GM19452 (cell line): ENCODE measurements around the gene BABAM2.
"Not testable (repeated sequence)": the region's sequence is repeated elsewhere in the genome, so short reads cannot be mapped to it uniquely, and the experiment has no call there.

Experiments
- ATAC-seq: cut with Tn5 transposase; IDR thresholded peaks from one replicate; pipeline ENCODE4 v1.9.1; 2021; ENCODE audit not compliant: unreplicated experiment

Gene BABAM2

DNA sequence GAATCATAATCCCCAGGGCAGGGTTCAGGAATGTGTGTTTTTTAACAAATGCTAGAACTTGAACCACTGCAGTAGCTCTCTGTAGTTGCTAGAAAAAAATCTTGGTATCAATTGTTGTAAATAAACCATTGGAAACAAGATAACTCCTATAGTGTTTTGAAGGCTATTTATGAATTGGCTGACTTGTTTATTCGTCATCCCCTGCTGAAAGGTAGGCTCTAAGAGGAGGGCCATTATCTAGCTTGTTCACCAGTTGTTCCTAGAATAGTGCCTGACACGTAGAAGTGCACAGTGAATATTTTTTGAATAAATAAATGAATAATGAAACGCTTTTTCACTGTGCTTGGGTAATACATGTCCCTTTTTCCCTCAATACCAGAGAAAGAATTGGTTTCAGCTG lies 211.4 kb downstream of the BABAM2 start:
- no peak for ATAC-seq

- ATAC-seq, result no peak
Observed at GRCh38 chr2:28102455-28102874, 211.9 kb downstream of the BABAM2 start.

GRCh38 chr2:28103611-28104010 lies 213.1 kb downstream of the BABAM2 start:
- ATAC-seq, result no peak

DNA sequence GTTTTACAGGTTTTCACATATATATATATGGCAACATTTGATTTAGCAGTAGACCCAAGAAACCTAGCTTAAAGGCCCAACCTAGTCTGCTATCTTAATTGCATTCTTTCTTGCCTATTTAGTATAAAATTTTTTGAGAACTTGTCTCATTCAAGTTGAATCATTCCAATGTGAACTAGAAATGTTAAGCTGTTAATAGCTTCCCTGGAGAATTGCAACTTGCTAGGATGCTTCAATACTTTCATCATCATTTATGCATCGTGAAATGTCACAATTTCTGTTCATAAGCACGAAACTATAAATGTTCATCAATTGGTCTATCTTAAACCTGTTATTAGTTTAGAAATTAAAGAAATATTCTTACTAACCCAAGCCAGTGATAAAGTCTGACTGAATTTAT lies 217.6 kb downstream of the BABAM2 start:
- no peak for ATAC-seq

DNA sequence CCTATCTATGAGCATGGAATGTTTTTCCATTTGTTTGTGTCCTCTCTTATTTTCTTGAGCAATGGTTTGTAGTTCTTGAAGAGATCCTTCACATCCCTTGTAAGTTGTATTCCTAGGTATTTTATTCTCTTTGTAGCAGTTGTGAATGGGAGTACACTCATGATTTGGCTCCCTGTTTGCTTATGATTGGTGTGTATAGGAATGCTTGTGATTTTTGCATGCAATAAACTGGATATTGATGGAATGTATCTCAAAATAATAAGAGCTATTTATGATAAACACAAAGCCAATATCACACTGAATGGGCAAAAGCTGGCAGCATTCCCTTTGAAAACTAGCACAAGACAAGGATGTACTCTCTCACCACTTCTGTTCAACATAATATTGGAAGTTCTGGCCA lies 223.2 kb downstream of the BABAM2 start:
- not testable (repeated sequence) for ATAC-seq

- ATAC-seq, result no peak
Observed at GRCh38 chr2:28117104-28117596, 226.6 kb downstream of the BABAM2 start.

- no peak for ATAC-seq
Observed at GRCh38 chr2:28119631-28120030, 229.1 kb downstream of the BABAM2 start.

- no peak for ATAC-seq
Observed at GRCh38 chr2:28128281-28128950, 237.9 kb downstream of the BABAM2 start.

- no peak for ATAC-seq
Observed at GRCh38 chr2:28129955-28130695, 239.6 kb downstream of the BABAM2 start.

DNA sequence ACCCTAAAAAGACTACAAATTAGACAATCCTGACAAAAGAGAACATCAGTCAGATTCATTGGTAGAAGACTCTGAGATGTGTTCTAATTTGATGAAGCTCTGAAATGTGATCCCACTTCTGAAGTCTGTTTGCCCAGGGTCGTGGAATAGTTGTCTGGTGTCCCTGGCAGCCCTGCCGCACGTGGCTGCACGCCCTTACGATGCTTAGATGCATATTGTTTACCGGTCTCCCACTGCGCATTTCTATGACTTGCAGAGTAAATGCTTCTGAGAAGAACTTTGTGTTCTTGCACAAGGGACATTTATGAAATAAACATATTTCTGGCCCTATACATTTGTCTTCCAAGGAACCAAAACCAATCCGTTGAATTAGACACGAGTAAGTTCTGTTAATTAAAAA lies 243.2 kb downstream of the BABAM2 start:
- ATAC-seq, result no peak

- no peak for ATAC-seq
Observed at GRCh38 chr2:28134262-28134812, 243.8 kb downstream of the BABAM2 start.

GRCh38 chr2:28134857-28135256 lies 244.3 kb downstream of the BABAM2 start:
- ATAC-seq, result no peak

DNA sequence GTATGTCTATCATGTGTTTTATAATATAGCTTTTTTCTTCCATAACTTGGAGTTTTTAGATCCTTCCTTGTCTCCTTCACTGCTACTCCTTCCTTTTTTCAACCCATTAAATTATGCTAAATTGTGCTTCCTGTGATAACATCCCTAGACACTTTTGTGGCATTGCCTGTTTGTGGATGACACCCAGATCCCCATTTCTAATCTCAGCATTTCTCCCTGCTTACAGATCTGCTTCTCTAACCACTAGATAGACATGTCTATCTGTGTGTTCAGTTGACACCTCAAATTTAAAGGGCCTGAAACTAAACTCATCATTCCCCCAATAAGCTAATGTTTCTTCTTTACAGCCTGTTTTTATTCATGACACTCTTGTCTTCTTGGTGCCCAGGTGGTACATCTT lies 244.8 kb downstream of the BABAM2 start:
- no peak for ATAC-seq

- ATAC-seq, result no peak
Observed at GRCh38 chr2:28135799-28136198, 245.3 kb downstream of the BABAM2 start.

GRCh38 chr2:28136556-28136955 lies 246.0 kb downstream of the BABAM2 start:
- no peak for ATAC-seq

DNA sequence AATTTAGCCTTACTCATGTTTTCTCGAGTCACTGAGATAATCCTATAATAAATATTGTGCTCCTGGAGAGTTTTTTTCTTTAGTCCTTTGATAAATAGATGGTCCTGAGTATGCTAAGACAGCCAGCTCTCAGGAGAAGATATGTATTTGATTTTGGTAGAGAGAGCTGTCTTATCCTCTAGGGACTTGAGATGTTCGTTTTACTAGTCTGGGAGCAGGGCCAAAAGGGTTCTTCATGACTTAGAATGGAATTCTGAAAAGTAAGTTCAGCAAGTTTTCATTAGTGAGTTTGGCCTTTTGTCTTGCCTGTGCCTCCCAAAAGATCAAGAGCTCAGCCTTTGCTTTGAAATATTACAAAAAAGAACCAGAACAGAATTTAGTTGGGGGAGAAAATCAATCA lies 246.7 kb downstream of the BABAM2 start:
- no peak for ATAC-seq

DNA sequence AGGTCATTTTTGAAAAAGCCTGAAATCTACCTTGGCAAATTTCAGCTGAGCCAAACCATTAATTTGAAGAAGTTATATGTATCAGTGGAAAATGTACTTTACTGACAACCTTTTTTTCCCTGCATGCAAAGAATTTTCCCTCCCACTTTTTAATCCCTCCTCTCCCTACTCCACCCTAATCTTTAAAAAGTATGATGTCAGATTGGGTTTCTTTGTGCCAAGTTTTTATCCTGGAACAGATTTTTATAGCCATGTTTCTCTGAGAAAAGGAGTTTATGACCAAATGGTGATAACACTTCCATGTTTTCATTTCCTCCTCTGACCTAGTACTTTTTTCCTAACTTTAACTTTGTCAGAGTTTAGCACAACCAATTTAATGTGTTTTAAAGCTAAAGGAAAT lies 251.9 kb downstream of the BABAM2 start:
- no peak for ATAC-seq

GRCh38 chr2:28148000-28148399 lies 257.5 kb downstream of the BABAM2 start:
- no peak for ATAC-seq

DNA sequence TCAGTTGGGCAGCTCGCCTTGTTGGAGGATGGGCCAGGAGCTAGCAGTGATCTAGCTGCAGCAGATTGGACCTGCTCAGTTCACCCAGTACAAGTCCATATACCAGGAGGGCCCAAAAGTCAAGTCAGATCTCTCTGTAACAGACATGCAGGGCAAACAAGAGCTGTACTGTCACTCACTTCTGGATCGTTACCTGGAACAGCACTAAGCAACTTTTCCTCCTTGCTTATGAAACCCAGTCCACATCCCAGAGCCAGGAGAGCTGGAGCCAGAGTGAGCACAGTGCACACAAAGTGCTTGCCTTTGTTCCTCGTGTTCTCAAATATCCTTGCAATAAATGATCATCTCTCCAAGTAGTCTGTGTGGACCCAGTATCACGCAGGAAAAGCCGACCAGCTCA lies 258.0 kb downstream of the BABAM2 start:
- no peak for ATAC-seq

- ATAC-seq, result no peak
Observed at GRCh38 chr2:28150236-28150915, 259.8 kb downstream of the BABAM2 start.

DNA sequence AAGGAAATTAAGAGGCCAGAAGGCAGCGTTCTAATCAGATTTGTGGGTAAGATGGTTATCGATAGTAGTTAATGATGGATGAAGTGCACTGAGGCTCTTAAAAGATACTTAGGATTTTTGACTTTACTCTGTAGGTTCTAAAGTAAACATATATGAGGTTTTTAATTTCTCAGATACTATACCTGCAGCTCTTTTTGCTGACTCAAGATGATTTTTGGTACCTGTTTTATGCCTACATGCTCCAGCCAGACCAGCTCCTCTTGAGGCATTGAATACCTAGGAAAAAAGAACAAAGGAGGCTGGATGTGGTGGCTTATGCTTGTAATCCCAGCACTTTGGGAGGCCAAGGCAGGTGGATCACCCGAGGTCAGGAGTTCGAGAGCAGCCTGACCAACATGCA lies 260.5 kb downstream of the BABAM2 start:
- ATAC-seq, result no peak
